GM18502 (cell line): ENCODE data around the gene MID1.

ENCODE experiments used
- ATAC-seq: cut with Tn5 transposase; IDR thresholded peaks from one replicate; pipeline ENCODE4 v1.9.1; 2021; ENCODE audit warnings: mild to moderate bottlenecking; ENCODE audit not compliant: unreplicated experiment, poor library complexity

The MID1 gene

GRCh38 chrX:10457092-10457491, 163.3 kb downstream of the MID1 start:
- no peak for ATAC-seq

- no peak for ATAC-seq
Measured at GRCh38 chrX:10453945-10454344, 166.4 kb downstream of the MID1 start.

- ATAC-seq, result no peak
Measured at GRCh38 chrX:10450959-10451355, 169.4 kb downstream of the MID1 start.

DNA sequence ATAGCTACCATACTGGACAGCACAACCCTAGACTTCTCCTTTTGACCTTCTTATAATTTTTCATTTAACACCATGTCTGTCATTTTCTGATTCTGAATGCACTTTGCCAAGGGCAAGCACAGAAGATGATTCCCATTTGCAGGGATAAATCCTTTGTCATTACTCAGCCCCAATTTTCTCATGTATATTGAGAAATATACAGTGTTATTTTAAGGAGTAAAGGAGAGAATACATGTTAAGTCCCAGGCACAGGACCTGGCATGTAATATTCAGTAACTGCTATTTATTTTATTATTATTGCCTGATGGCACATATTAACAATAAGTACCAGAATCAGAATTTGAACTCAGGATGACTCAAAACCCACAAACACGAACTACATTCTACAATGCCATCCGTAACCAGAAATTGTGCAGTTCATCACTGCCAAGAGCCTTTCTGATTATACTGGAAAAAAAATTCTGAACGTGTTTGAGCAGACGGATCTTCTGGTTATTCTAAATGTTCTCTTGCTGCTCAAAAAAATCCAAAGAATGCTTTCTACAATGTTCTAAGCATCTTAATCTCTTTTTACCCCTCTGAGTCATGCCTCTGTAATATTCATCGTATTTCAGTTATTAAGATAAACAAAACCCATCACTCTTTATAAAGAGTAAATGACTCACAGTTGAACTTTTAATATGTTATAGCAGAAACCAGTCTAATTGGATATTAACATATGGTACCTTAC, 170.0 kb downstream of the MID1 start:
- ATAC-seq, result no peak

DNA sequence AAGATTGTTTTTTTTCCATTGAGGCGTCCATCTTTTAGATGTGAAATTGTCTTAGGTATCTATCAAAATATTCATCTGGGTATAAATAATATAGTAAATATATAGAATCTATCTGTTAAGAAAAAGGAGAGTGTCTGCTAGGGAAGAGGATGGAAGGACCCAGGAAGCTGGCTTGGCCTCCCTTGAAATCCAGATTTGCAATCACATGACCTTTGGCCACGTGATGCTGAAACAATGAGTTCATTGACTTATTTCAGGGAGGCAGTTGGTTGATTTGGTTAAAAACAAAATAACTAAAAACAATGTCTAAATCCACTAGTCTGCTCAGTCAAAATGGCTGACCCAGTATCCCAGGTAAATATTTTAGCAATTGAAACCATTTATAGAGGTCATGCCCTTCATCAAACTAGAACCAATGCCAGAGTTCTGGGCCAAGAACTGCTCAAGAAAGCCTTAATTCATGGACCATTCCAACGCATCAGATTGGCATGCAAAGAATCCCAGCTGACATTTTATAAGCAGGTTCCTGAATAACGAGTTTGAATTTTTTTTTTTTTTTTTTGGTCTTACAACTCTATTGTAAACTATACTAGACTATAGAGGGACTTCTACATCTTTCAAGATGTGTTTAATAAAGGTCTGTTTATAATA, 172.7 kb downstream of the MID1 start:
- no peak for ATAC-seq

DNA sequence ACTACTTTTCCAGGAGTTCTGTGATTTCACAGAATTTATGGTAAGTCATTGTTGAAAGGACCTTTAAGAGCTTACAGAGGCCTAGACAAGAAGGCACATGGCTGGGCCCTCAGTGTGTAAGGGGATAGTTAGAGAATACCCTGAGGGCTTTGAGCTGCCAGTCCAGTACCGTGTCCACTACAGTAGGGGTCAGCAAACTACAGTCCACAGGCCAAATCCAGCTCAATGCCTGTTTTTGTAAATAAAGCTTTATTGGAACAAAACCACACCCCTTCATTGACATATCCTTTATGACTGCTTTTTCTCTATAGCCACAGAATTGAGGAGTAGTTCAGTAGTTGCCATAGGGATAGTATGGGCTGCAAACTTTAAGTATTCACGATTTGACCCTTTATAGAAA, 176.2 kb downstream of the MID1 start:
- no peak for ATAC-seq

GRCh38 chrX:10441464-10441863, 178.9 kb downstream of the MID1 start:
- no peak for ATAC-seq

DNA sequence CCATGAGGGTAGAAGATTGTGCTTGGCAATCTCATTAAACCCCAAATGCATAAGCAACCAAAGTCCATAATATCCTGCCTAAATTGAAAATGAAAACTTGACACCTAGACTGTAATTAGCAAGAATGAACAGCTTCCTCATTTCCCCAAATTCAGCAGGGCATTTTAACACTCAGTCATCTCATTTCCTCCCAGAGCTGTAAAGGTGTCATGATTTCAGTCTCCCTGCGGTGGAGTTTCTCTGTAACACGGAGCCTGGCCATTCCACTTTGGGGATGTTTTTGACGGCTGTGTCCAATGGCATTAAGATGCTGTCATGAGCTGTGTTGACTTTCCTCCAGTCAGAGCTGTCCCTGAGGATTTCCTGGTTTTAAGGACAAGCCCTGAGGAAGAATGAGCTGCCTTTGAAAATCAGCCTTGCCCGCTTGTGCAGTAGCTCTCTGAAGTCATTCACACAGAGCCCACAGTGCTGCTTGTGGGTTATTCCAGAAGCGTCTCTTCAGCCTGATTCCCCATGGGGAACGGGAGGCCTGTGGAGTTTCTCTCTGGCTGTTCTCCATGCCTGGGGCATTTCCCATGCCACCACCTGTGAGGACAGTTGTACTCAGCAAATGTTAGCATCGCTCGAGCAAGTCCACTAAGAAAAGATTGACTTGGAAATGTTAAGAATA, 187.0 kb downstream of the MID1 start:
- ATAC-seq, result no peak

- ATAC-seq, result no peak
Measured at GRCh38 chrX:10429908-10430307, 190.5 kb downstream of the MID1 start.

DNA sequence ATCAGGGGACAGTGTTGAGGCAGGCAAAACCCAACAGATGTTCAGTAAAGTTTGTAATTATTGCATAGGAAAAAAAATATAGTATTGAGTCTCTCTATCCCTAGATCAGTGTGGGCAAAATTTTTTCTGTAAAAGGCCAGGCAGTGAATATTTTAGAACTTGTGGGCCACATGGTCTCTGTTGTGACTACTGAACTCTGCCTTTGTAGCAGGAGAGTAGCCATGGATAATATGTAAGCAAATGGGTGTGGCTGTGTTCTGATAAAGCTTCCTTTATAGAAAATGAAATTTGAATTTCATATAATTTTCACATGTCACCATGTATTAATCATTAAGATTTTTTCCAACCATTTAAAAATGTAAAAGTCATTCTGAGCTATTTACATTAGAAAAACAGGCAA, 193.1 kb downstream of the MID1 start:
- ATAC-seq, result no peak

GRCh38 chrX:10423716-10424115, 196.7 kb downstream of the MID1 start:
- ATAC-seq, result no peak

GRCh38 chrX:10420134-10420533, 200.3 kb downstream of the MID1 start:
- ATAC-seq, result no peak

DNA sequence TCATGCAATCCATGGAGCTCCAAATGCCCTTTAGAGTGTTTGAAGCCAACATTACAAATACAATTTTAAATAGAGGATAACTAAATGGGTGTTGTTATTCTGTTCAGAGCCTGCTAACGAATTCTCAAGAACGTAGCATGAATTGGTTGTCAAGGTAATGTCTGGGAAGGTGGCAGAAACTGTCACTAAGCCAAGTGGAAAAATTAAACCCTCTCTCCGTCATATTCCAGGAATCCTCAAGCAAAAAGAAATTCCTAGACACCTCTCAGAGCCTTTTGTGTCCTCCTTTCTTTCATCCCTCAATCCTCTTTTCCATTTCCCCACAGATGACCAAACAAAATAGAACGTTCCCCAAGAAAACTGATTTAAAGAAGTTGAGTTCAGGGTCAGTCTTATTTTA, 204.0 kb downstream of the MID1 start:
- ATAC-seq, result no peak

DNA sequence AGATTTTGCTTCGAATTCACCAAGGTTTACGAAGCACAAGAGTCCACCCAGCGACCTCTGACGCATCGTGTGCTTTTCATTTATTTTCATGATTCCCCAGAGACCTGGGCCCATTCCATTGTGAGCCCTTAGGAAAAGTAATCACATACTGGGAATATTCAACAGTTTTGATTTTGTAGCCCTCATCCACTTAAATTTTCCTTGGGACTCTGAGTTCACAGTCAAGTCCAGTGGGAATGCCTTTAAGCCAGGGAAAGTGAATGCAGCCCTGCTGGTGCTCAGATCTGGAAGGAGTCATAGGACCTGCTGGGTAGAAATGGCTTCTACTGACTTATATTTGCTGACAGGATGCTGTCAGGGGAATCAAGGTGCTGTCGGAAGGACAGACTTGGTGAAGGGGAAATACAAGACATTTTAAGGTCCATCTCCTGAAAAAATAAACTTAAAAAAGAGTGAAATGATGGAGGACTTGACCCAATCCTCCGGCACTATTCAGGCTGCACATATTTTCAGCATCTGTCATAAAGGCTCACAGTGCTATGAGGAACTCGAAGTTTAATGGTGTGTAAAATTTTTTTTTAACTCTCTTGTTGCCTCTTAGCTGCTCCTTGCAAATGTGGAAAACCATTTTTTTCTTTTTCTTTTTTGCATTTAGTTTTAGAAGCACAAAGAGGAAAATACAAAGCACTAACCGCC, 204.9 kb downstream of the MID1 start:
- ATAC-seq, result no peak

DNA sequence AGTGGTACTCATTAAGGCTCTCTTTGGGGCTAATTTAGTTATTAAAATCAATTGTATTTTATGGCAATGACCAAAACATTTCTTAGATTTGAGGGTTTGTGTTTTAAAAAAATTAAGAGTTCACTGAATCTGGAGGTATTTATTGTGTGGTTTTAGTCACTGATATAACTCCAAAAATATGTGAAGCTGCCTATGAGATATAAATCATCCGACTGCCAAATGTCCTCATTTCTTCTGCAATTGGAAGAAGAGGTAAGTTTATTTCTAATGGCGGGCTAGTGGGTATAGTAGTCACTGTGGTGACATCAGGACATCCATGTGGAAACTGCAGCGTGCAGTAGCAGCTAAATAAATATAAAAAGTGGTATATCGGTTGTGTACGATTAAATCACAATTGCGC, 205.5 kb downstream of the MID1 start:
- ATAC-seq, result no peak

- ATAC-seq, result no peak
Measured at GRCh38 chrX:10414156-10414824, 206.1 kb downstream of the MID1 start.

DNA sequence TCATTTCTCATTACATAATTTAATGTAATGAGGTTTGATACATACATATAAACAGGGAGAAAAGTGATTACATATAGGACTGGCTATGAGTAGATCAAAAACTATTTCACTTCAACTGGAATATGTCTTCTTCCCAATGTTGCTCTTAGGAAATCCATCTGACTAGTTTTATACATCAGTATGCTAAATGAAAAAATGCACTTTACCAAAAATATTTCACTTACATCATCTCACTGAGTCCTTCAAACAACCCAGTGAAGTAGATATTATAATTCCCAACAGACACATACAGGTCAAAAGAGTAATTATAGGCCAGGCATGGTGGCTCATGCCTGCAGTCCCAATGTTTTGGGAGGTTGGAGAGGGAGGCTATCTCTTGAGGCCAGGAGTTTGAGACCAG, 215.9 kb downstream of the MID1 start:
- no peak for ATAC-seq

DNA sequence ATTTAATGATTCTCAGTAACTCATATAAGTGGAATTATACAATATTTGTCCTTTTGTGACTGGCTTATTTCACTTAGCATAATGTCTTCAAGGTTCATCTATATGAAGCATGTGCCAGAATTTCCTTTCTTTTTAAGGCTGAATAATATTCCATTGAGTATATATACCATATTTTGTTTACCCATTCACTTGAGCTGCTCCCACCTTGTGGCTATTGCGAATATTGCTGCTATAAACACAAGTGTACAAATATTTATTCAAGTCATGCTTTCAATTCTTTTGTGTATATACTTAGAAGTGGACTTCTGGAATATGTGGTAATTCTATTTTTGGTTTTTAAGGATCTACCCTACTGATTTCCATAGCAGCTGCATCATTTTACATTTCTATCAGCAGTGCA, 219.1 kb downstream of the MID1 start:
- no peak for ATAC-seq

DNA sequence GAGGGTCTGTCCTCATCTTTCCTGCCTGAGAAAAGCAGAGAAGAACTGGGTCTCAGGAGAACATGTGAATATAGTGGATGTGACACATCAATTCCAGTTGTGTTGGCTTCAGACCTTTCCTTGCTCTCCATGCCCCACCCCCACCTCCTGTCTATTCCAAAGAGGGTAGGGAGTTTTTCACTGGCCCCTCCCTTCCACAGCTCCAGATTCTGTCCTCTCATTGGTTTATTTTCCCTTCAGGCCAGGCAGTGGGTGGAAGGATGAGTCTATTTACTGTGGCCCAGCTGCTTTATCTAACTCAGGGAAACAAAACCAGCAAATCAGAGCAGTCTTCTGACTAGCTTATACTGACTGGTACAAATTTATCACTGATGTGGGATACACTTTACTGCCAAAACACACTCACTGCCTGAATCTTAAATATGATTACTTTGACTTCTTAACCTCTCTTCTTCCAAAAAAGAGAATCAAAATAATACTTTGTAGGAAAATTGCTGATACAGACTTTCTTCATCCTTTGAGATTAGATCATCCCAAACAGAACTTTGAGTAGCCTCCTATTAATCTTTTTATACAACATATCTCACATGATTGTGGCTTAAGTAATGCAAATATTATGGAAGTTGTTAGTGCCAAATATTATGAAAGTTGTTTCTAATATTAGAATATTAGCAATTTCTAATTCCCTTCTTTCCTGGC, 221.2 kb downstream of the MID1 start:
- ATAC-seq, result no peak

- no peak for ATAC-seq
Measured at GRCh38 chrX:10398215-10398614, 222.2 kb downstream of the MID1 start.
